ENCODE measurements around the gene SGSM1.
"Not testable (repeated sequence)": the region's sequence is repeated elsewhere in the genome, so short reads cannot be mapped to it uniquely, and the experiment has no call there.

Gene SGSM1

DNA sequence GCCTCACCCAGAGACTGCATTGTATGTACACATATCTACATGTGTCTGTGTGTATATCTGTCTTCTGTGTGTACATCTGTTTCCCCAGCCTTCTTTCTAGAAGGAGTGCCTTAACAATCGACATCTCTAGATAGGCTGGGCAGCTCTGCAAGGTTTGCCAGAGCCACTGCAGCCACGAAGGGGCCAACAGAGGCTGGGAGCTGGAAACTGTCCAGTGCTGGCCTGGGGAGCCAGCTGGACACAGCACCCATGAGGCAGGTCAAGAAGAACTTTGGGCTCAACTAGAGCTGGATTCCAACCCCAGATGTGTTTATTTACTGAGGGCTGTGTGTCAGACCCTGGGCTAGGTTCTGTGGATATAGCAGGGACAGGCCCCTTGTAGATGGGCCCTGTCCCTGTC, 3.3 kb downstream of the SGSM1 start:
- DNase-seq, result no peak

DNA sequence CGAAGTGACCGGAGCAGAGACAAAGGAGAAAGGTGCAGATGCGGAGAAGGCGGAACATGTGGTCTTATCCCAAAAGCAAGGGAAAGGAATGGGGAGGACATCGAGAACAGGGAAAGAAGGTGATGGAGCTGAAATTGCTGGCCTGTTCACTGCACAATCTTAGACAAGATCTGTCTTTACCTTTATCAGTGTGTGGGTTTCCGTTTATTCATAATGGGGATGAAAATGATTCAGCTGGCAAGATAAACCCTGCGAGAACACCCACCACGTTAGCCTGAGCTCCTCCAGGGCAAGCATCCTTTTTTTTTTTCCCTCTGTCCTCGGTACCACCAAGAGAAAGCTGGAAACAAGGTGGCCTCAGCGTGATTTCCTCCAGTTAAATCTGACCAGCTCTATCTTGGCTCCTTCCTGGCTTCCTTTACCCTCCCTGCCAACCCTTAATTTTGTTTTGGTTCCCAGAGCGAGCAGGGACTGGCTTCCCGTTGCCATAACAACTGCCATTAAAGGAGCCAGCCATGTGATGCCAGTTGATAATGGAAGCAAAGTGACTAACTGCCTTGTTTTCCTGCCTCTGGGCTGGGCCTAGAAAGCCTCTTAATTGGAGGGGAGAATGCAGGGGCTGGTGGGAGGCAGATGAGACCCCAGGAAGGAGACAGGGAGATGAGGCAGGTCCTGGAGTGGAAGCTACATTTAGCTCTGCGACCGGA, 4.2 kb downstream of the SGSM1 start:
- DNase-seq, result no peak

DNA sequence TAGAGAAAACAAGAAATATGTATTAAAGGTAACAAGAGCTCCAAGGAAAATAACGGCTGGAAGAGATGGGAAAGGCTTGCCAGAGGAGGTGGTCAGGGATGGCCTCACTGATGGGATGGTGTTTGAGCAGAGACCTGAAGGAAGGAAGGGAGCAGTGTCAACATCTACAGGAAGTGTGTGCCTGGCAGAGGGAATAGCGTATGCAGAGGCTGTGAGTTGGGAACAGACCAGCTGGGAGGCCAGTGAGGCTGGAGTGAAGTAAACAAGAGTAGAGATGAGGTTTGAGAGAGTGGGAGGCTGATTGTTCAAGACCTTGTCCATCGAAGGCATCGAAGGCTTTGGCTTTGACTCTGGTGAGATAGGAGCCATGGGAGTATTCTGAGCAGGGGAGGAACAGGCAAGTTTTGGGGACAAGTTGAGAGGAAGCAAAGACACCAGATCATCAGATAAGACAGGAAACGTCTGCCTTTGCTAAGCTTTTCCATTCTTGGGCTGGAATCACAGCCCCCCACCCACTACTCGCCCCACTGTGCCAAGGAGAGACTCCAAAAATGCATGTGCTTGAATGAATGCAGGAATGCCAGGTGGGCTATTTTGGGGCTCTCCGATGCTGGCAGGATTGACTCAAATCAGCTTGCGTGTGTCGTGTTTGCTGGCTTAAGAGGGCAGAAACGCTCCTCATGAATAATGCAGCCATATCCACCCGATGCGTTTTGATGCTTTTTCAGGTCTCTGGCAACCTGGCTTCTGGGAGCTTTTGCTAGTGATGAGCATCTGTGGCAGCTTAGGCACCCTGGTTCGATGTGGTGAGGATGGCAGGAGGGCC, 7.2 kb downstream of the SGSM1 start:
- DNase-seq, result no peak

DNA sequence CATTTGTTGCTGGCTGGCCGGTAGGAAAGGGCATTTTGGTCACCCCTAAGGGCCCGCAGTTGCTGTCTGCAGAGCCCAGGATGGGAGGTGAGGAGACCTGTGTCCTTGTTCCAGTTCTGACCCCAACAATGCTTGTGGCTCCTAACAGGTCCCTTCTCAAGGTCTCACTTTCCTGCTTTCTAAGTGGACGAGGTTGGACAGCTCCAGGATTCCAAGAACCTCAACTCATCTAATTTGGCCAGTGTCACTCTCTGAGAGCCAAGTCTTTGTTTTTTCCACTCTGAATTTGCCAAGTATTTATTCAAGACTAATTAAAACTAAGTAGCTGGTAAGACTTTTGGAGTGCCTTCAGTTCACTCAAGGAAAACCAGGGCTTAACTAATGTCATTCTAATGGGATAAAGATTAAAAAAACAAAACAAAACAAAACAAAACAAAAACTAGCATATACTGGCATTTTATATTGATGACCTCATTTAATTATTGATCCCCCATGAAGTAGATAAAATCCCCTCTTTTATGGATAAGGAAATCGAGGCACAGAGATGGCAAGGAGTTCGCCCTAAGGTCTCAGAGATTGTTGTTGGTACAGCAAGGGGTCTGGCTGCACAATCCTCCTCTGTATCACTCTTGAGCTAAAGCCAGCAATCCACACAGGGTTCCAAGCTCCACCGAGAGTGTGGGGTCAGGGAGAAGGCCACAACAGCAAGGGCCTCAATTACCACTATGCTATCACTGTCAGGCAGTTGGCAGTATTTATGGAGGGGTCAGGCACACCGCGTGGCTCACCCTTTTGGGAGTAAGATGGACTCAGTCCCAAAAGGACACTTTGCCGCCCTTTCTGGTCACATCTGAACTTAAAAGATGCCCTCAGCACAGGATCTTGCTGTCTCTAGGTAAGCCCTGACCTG, 8.1 kb downstream of the SGSM1 start:
- DNase-seq, result no peak

DNA sequence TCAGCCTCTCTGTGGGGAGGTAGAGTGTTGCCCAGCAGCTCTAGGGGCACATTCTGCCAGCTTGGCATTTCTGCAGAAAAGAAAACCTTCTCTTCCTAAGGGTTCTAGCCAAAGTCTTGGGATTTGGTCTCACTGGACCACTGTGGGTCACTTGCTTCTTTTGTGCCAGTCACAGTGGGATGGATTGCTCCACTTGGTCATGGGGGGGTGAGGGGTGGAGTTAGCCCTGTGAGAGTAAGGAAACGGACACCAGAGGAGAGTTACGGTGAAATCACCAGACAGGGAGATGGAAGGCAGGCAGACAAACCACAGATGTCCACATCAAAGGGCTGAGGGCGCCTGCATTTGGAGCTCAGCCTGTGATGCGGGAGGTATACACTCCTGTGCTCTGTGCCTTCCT, 10.8 kb downstream of the SGSM1 start:
- DNase-seq, result no peak

DNA sequence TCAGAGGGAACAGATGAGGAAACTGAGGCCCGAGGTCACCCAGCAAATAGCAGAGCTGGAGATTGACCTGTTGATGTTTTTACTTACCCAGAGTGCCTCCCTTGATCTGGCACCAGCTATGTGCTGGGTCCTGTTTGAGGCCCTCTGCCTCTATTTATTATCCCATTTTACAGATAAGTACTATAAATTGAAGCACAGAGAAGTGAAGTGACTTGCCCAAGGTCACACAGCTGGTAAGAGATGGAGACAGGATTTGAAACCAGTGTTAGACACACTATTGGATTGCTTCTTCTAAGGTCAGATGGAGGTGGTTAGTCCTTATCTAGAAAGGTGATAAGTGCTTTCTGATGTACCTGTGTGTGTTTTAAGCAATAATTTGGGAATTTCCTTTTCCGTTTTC, 13.5 kb downstream of the SGSM1 start:
- no peak for DNase-seq

DNA sequence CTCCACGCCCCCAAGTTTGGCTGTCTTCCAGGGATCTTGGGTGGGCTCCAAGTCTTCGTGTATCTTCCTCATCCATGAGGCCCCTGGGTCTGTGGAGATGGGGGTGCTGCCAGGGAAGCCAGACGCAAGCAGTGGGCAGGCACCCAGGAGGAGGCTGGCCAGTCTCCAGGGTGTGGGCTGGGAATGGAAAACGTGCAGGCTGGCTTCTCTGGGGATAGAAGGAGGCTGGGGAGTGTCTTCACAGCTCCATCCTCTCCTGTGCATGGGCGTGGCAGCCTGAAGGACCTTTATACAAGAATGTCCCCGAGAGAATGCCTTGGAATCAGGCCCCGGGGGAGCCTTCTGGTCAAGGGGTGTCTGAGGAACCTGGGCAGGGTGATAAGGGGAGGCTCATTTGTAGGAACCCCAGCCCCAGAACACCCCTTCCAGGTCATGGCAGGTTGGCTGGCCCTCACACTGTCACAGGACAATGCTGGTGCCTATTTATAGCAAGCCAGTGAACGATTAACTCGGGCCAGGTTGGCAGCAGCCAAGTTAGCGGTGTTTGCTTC, 14.0 kb downstream of the SGSM1 start:
- no peak for DNase-seq

DNA sequence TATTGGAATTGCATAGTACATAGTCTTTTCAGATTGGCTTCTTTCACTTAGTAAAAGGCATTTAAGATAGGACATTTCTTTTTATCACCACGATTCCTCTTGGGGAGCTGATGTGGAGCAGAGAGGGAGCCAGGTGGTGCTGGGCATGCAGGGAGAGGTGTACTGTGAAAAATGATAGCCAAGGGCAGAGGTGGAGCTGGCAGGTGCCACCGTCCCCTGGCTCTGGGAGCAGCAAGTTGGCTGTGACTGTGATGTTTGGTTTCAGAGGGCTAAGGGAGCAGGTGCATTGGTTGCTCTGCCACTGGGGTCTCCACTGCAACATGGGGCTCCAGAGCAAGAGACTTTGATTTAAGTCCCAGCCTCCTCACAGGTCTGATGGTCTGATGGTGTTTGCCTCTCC, 16.5 kb downstream of the SGSM1 start:
- no peak for DNase-seq

DNA sequence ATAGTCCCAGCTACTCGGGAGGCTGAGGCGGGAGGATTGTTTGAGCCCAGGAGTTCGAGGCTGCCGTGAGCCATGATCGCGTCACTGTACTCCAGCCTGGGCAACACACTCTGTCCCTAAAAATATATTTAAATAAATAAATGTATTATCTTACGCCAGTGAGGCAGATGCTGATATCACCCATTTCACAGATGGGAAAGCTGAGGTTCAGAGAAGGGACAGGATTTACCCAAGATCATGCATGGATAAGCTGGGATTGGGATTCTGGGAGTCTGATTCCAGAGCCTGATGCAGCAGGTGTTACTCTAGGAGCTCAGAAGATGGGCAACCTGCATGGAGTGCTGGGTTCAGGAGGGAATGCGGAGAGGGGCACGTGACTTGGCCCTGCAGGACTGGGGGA, 17.8 kb downstream of the SGSM1 start:
- DNase-seq, result no peak

DNA sequence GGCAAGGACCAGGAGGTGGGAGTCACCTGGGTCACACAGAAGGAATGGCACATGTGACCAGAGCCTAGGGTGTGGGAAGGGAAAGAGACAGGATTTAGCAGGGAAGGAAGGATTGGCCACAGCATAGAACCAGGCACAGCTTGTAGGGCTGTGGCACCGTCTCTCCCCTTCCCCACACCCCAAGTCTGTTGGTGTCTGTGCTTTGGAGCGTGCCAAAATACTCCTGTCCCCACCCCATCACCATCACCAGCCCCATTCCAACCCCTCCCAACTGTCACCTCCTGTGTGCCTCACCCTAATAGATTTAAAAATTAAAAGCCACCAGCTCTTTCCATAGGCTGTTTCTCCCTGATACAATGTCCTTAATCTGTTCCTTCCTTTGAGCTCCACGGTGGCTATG, 18.2 kb downstream of the SGSM1 start:
- DNase-seq, result no peak

DNA sequence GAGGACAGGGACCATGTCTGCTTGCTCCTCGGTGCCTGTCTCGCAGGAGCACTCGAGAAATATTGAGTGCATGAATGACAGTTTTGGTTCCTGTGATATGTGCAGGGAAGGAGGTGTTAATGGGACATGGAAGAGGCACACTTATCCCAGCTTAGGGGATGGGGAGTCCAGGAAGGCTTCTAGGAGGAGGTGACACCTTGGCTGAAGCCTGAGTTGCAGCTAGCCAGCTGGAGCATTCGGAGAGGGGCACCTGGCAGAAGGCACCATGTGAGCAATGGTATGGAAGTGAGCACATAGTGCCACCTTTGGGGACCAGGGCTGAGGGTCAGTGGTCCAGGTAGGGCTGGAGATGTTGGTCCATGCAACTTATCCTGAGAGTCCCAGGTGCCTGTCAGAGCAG, 18.9 kb downstream of the SGSM1 start:
- DNase-seq, result no peak

DNA sequence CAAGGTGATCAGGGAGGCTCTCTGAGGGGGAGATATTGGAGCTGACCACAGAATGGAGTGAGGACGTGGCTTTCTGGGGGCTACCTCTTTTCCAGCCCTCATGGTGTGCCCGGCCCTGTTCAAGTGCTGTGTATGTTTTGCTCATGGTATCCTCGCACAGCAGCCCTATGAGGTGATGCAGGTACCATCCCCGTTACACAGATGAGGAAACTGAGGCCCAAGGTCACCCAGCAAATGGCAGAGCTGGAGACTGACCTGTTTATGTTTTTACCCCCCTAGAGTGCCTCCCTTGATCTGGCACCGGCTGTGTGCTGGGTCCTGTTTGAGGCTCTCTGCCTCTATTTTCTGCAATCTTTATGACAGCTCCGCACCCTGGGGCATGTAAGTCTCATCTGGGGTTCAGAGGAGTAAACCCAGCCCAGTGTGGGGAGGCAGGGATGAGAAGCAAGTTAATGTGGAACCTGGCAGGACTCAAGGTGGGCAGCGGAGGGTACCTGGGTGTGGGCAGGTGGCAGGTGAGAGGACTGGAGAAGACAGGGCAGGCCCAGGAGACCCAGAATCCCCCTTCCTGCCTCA, 20.8 kb downstream of the SGSM1 start:
- no peak for DNase-seq

DNA sequence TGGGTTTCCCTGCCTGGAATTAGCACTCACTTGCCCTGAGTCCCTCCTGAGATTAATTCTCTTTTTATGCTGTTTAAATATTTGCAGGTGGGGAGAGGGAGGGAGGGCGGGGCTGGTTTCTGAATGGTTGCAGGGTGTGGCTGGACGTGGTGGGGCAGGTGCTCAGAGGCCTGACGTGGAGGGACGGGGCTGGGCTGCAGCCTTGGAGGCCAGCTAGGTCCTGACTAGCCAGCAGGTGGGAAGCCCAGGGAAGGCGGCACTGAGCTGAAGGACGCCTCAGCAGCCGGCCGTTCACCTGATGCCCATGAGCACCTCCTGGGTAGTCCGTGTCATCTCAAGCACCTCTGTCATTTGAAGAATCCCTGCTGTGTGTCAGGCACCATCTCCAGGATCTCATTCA, 21.3 kb downstream of the SGSM1 start:
- no peak for DNase-seq

DNA sequence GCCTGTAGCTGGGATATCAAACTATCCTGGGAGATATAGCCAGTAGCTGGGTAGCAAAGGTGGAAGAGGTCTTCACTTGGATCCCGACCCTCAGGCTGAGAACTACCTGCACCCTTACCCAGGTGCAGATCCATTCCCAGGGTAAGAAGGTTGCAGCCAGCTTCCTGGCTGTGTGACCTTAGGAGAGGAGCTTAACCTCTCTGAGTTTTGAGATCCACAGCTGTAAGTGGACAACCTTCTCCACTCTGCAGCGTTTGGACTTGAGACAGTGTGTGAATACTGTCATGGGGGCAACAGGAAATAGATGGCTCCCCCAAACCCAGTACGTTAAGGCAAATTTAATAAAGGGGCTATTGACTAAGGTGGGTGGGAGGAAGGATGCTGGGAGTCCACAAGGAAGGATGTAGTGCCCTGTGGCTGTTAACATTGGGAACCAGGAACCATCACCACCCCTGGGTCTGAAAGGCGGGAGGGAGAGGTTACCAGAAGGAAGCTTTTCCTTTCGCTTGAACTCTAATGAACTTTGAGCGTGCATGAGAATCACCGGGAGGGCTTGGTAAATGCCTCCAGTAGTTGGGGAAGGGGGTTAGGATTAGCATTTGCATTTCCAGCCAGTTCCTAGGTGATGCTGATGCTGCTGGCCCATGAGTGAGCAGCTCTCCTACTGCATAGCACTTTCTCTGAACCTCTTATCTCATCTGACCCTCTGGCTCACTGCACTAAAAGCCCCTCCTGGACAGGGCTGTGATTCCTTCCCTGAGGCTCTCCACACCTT, 24.4 kb downstream of the SGSM1 start:
- DNase-seq, result no peak

DNA sequence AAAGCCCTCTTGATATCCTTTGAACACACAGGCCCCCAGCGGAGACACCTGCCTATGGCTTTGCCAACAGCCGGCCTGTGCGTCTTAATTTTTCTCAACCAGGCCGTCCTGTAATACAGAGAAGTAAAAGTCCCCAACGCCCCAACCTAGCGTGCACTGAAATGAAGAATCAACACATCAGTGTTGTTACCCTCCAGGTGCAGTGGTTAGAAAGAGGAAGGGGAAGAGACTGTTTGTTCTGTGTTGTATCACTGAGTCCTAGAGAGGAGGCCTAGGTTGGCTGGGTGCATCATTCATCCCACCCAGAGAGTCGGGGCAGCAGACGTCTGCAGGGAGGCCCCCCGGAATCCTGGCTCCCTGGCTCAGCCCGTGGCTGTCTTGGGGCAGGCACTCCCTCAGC, 25.7 kb downstream of the SGSM1 start:
- DNase-seq, result no peak

DNA sequence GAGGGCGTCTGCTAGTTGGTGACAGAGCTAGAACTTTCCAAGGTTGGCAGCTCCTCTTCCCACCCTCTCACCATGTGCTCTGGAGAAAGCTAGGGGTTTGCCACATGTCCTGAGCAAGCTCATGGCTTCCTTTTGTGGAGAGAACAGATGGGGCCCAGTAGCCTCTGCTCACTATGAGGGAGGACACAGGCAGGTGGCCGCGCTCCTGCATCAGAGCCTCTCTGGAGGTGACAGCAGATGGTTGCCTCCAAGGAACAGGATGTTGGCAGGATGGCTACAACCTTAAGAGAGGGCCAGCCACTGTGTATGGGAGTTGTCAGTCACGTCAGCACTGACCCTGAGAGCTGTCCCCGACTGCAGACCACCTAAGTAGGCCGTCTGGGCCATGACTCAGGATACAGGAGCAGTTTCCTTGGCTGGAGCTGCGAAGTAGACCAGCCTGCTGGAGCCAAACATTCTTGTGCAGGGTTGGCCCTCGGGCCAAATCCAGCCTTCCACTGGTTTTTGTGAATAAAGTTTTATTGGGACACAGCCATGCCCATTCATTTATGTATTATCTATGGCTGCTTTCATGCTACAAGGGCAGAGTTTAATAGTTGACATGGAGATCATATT, 28.0 kb downstream of the SGSM1 start:
- no peak for DNase-seq

DNA sequence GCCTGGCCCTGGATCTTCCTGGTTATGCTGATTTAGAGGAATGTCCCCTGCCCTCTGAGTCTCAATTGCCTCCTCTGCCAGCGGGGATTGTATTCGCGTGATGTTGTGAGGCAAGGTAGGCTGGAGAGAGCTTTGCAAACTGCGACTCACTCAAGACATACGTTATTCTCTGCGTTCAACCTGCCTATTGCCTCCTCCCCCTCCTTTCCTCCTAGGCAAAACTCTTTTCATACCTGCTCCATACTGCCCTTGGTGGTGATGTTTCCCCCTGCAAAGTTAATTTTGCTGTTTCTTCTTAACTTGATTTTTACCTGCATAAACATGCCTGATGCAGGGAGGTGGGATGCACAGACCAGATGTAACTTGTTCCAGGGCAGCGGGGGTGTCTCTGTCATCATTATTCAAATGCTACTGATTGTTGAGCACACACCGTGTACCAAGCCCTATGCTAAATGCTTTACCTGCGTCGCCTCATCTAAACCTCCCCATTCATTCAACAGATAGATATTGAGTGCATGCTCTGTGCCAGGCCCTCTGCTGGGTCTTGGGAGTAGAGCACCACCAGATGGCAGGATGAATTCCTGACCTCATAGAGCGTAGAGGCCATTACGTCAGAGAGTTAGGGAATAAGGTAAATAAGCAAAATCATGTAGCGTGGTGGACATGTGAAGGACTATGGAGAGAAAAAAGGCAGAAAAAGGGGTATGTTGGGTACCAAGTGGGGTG, 29.0 kb downstream of the SGSM1 start:
- no peak for DNase-seq

DNA sequence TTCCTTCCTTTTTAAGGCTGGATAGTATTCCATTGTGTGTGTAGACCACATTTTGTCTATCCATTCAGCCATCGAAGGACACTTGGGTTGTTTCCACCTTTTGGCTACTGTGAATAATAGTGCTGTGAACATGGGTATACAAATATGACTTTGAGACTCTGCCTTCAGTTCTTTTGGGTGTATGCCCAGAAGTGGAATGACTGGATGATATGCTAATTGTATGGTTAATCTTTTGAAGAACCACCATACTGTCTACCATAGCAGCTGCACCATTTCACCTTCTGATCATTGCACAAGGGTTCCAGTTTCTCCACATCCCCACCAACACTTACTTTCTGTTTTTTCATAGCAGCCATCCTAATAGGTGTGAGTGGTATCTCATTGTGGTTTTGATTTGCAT, 30.3 kb downstream of the SGSM1 start:
- DNase-seq, result no peak

DNA sequence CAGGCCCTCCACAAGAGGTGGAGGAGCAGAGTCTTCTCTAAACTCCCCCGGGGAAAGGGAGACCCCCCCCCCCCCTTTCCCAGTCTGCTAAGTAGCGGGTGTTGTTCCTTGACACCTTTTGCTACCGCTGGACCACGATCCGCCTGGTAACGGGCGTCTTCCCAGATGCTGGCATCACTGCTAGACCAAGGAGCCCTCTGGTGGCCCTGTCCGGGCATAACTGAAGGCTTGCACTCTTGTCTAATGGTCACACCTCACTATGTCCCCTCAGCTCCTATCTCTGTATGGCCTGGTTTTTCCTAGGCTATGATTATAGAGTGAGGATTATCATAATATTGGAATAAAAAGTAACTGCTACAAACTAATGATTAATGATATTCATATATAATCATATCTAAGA, 31.5 kb downstream of the SGSM1 start:
- not testable (repeated sequence) for DNase-seq

DNA sequence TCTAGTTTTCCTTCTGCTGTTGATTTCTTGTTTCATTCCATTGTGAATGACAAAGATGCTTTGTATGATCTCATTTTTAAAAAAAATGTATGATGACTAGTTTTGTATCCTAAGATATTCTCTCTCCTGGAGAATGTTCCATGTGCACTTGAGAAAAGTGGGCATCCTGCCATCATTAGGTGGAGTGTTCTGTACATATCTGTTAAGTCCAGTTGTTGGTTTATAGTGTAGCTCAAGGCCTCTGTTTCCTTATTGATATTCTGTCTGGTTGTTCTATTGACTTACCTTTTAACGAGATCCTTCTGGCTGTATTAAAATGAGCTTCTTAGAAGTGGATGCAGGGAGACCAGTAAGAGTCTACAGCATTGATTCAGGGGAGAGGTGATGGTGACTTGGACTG, 35.2 kb downstream of the SGSM1 start:
- no peak for DNase-seq

DNA sequence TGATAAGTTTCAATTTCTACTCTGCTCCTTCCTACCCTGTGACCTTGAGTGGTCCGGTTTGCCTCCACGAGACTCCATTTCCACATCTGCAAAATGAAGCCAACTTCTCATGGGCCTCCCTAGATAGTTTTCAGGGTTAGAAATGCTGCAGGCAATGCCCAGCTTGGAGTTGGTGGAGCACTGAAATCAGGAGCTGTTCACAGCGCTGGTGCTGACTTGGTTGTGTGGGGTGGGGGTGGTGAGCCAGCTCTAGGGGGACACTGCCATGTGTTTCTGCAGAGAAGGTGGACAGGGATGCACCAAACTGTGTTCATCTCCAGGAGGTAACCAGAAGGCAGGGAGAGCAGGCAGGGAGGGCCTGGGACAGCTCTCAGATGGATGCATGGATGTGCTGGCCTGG, 37.0 kb downstream of the SGSM1 start:
- DNase-seq, result no peak

Data from right forelimb (tissue), 1 donor.